Activated naive CD4-positive, alpha-beta T cell treated with anti-CD3 and anti-CD28 coated beads for 36 hours (primary cell): Measurements from ENCODE around the gene TRPM5. TPM values are rescaled to one million over a fixed set of nuclear protein-coding genes. Genes with fewer than 3 reads are reported as not detected.
A peak's percentile ranks its signal among the peaks of the same experiment; 100 is the strongest.
"Not testable (repeated sequence)": the region's sequence is repeated elsewhere in the genome, so short reads cannot be mapped to it uniquely, and the experiment has no call there.

Experiments
- CTCF ChIA-PET: fragments of 350-600 bp; sonication (Branson Sonifier 250); formaldehyde crosslinking; loops from one replicate; lab custom pipeline; 2021; ENCODE audit warnings: antibody characterized with exemption; lab: Charles Lee
- DNase-seq: peaks from one replicate; pipeline ENCODE4 v3.0.0-alpha.2; 2020
- H3K27ac Mint-ChIP-seq: one replicate; pipeline ENCODE4 v1.8.0; 2021; ENCODE audit warnings: mild to moderate bottlenecking, mixed read lengths
- H3K27me3 Mint-ChIP-seq: one replicate; pipeline ENCODE4 v1.8.0; 2021; ENCODE audit warnings: low read depth, mixed read lengths
- H3K36me3 Mint-ChIP-seq: one replicate; pipeline ENCODE4 v1.8.0; 2021; ENCODE audit warnings: low read depth, mixed read lengths
- H3K4me1 Mint-ChIP-seq: one replicate; pipeline ENCODE4 v1.8.0; 2021; ENCODE audit warnings: low read depth, mixed read lengths
- H3K4me3 Mint-ChIP-seq: one replicate; pipeline ENCODE4 v1.8.0; 2021; ENCODE audit warnings: mild to moderate bottlenecking, moderate library complexity, mixed read lengths
- H3K9me3 Mint-ChIP-seq: one replicate; pipeline ENCODE4 v1.8.0; 2021; ENCODE audit warnings: mixed read lengths
- intact Hi-C: fragments of 100-400 bp; cut with micrococcal nuclease; formaldehyde crosslinking; loops from one replicate; pipeline ENCODE4 v1.15.1; 2023
- total RNA-seq, 2 experiments: library from RNA; stranded (reverse); gene quantifications; one replicate each; pipeline ENCODE4 v1.2.3, GENCODE V29; 2021

Gene TRPM5, protein sequence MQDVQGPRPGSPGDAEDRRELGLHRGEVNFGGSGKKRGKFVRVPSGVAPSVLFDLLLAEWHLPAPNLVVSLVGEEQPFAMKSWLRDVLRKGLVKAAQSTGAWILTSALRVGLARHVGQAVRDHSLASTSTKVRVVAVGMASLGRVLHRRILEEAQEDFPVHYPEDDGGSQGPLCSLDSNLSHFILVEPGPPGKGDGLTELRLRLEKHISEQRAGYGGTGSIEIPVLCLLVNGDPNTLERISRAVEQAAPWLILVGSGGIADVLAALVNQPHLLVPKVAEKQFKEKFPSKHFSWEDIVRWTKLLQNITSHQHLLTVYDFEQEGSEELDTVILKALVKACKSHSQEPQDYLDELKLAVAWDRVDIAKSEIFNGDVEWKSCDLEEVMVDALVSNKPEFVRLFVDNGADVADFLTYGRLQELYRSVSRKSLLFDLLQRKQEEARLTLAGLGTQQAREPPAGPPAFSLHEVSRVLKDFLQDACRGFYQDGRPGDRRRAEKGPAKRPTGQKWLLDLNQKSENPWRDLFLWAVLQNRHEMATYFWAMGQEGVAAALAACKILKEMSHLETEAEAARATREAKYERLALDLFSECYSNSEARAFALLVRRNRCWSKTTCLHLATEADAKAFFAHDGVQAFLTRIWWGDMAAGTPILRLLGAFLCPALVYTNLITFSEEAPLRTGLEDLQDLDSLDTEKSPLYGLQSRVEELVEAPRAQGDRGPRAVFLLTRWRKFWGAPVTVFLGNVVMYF (N-terminal part only)
- not detected for total RNA-seq

DNA sequence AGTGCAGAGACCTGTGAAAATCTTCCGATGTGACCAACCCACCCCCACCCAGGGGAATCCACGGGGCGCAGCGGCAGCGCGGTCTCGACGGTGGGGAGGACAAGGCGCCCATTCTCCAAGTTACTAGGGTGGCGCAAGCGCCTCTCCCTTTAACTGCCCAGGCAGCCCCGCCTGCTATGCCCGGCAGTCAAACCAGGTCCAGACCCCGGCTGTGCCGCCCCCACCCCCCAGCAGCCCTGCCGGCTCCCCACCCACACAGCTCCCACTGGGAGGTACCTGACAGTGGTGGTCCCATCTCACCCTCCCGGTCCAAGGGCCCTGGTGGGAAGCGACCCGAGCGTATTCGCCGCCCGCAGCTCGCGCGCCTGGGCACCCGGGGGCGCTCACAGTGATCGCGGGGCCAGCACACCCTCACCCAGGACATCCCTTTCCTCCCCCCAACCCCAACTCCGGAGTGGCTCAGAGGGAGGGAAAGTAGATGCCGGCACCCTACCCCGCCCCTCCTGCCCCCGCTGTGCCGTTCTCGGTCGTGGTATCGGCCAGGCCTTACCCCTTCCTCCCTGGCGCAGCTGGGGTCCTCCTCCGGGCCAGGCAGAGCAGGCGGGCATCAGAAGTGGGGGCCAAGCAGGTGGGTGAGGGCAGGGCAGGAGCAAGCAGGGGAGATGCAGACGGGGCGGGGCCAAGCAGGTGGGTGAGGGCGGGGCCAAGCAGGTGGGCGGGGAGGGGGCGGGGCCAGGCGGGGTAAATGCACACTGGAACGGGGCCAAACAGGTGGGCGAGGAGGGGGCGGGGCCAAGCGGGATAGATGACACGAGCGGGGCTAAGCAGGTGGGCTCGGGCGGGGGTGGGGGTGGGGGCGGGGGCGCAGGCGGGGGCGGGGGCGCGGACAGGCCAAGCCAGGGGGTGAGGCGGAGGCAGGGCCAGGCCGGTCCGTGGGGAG is at the start of gene TRPM5:
TSS of gene TRPM5 (minus strand) at position 634 of the 940 bp plus-strand sequence. CDS start 21,478 bp downstream, outside the sequence.
- CTCF ChIA-PET, result interaction anchor here (1.0 to 4.8 kb wide), 4 partner anchors 16 to 88 kb away, joined by 3 to 16 read pairs (median 4); no protein-coding TSS in a partner anchor
- intact Hi-C loops, result loop anchor here (5.0 to 10.0 kb wide), 2 partner anchors 251 to 548 kb away; partner anchors contain the start of genes KCNQ1OT1 and NAP1L4
- no peaks in the 10 kb centered on the region for H3K36me3 Mint-ChIP-seq

DNA sequence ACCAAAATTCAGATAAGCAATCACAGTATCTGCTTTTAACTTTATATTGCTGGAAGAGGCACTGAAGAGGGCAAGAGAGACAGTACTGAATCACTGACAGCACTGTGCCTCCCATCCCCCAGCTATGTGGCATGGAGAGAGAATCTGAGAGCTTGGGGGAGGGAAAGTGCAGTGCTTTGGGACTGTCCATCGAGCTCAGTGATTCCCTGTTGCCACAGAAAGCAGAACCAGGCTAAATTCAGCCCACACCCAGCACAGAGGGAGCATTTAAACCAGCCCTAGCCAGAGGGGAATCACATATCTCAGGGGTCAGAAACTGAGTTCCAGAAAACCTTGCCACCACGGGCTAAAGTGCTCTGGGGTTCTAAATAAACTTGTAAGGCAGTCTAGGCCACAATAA is 44.8 kb upstream of the TRPM5 start:
- Mint-ChIP-seq H3K4me3 (no peak overlapping the region), H3K4me1 (no peaks in the 10 kb centered on the region), H3K27ac (no peak overlapping the region), H3K9me3 (peaks cover 49% of the 10 kb centered on the region), H3K36me3 (peaks cover 62% of the 10 kb centered on the region), H3K27me3 (no peaks in the 10 kb centered on the region)
- CTCF ChIA-PET, result no interaction called here
- DNase-seq, result no peak
- intact Hi-C loops, result no loop called here

More for the DNA sequence above, at the start of gene TRPM5:
- Mint-ChIP-seq H3K27me3 (no peaks in the 10 kb centered on the region), H3K27ac (no peak within 1 kb of the TSS), H3K4me1 (peaks cover 26% of the 10 kb centered on the region), H3K9me3 (no peaks in the 10 kb centered on the region), H3K4me3 (peak within 1 kb of the TSS; percentile 89)
- DNase-seq, result peak; percentile 87

DNA sequence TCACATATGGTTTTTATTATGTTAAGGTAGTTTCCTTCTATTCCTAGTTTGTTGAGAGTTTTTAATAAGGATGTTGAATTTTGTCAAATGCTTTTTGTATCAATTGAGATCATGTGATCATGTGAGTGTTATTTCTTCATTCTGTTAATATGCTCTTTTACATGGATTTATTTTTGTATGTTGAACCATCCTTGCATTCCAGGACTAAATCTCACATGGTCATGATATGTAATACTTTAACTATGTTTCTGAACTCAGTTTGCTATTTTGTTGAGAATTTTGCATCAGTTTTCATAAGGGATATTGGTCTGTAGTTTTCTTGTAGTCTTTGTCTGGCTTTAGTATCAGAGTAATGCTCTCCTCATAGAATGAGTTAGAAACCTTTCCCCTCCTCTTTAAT is 43.7 kb upstream of the TRPM5 start:
- H3K9me3 Mint-ChIP-seq, result peaks cover 49% of the 10 kb centered on the region
- CTCF ChIA-PET, result no interaction called here
- H3K4me3 Mint-ChIP-seq, result no peak overlapping the region
- H3K4me1 Mint-ChIP-seq, result peaks cover 2% of the 10 kb centered on the region
- H3K36me3 Mint-ChIP-seq, result peaks cover 57% of the 10 kb centered on the region
- H3K27me3 Mint-ChIP-seq, result no peaks in the 10 kb centered on the region
- no peak overlapping the region for H3K27ac Mint-ChIP-seq
- intact Hi-C loops, result no loop called here
- DNase-seq, result no peak

DNA sequence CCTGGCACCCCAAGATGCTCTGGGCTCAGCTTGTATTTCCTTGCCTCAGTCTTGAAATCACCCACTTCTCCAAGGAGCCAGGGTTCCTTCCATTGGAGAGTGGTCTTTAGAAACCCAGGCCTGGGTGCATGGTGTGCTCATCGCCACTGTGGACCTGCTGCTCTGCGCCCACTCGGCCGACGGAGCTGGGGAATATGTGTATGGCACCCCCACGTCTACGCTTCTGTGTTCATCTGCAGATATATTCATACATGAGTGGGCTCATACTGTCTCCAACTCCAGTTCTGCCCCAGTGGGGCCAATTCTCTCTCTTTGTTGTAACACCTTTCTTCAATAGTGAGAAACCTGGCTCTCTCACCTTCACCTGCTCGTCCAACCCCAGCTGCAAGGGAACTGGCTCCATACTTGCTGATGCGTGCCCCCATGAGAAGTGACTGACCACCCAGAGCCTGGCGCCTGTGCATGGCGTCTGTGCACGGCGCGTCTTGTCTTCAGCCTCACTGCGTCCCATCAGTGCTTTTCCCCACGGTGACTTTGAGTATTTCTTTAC is 40.3 kb upstream of the TRPM5 start:
- peaks cover 44% of the 10 kb centered on the region for H3K9me3 Mint-ChIP-seq
- H3K4me1 Mint-ChIP-seq, result peaks cover 27% of the 10 kb centered on the region
- peaks cover 56% of the 10 kb centered on the region for H3K36me3 Mint-ChIP-seq
- DNase-seq, result no peak
- H3K27ac Mint-ChIP-seq, result no peak overlapping the region
- intact Hi-C loops, result no loop called here
- H3K4me3 Mint-ChIP-seq, result no peak overlapping the region
- CTCF ChIA-PET, result no interaction called here
- H3K27me3 Mint-ChIP-seq, result no peaks in the 10 kb centered on the region

DNA sequence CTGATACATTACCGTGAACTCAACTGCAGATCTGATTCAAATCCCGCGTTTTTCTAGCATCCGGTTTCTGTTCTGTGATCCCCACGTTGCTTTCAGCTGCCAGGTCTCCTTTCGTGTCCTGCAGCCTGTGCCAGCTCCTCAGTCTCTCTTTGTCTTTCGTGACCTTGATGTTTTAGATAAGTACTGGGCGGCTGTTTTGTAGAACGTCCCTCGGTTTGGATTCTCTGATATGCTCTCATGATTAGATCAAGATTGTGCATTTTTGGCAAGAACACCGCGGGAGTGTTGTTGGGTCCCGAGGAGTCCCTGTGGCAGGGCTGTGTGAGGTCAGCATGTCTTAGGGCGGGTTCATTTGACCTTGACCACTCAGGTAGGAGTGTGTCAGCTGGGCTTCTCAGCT is 39.1 kb upstream of the TRPM5 start:
- intact Hi-C loops, result no loop called here
- H3K27me3 Mint-ChIP-seq, result no peaks in the 10 kb centered on the region
- H3K9me3 Mint-ChIP-seq, result peaks cover 42% of the 10 kb centered on the region
- H3K4me1 Mint-ChIP-seq, result peaks cover 31% of the 10 kb centered on the region
- no peak overlapping the region for H3K27ac Mint-ChIP-seq
- CTCF ChIA-PET, result no interaction called here
- peaks cover 54% of the 10 kb centered on the region for H3K36me3 Mint-ChIP-seq
- no peak for DNase-seq
- H3K4me3 Mint-ChIP-seq, result no peak overlapping the region

DNA sequence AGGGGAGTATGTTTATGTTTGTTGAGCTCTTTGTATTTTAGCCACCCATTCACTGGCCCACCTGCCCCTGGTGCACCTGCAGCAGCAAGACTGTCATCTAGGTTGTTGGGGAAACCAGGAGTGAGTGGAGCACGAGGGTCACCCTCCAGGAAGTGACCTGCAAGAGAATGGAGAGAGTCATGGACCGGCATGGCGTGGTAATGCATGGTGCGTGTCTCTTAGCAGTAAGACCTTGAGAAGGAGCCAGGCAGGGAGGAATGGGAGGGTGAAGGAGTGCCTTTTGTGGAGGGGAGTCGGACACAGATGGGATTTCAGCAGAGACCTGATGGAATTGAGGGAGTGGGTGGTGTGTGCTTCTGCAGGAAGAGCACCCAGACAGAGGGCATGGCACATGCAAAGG is 38.4 kb upstream of the TRPM5 start:
- Mint-ChIP-seq H3K9me3 (peaks cover 42% of the 10 kb centered on the region), H3K27me3 (no peaks in the 10 kb centered on the region), H3K4me3 (no peak overlapping the region), H3K36me3 (peaks cover 54% of the 10 kb centered on the region), H3K4me1 (peaks cover 36% of the 10 kb centered on the region), H3K27ac (no peak overlapping the region)
- intact Hi-C loops, result no loop called here
- no peak for DNase-seq
- CTCF ChIA-PET, result no interaction called here

DNA sequence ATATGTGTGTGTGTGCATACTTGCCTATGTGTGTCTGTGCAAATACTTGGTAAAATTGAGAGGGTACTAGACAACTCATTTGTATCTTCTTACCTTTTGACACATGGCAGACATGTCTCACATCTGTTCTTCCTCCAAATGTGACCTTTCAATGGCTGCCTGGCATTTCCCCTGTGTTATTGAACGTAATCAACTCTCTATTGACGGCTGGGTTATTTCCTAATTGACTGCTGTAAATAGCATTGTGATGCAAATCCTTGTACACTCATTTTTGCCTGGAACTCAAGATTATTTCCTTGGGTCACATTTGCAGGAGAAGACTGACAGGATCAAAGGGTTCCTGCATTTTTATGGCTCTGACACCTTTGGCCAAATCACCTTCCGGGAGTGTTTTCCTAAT is 37.9 kb upstream of the TRPM5 start:
- Mint-ChIP-seq H3K27me3 (no peaks in the 10 kb centered on the region), H3K9me3 (peaks cover 40% of the 10 kb centered on the region), H3K4me3 (no peak overlapping the region), H3K27ac (no peak overlapping the region), H3K4me1 (peaks cover 36% of the 10 kb centered on the region), H3K36me3 (peaks cover 54% of the 10 kb centered on the region)
- intact Hi-C loops, result no loop called here
- no peak for DNase-seq
- CTCF ChIA-PET, result interaction anchor here (1.0 kb wide), 1 partner anchor 49 kb away, joined by 6 read pairs; no protein-coding TSS in a partner anchor

DNA sequence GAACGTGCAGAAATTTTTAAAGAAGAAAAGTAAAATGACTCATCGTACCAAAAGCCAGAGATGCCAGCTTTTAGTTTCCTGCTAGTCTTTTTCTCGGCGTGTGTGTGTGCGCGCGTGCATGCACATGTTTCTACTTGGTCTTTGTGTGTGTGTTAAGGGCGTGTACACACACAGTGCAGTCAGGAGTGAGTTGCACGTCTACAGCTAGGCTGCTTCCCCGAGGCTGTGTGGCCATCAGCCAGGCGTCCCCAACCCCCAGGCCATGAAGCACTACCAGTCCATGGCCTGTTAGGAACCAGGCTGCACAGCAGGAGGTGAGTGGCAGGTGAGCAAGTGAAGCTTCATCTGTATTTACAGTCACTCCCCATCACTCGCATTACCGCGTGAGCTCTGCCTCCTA is 36.9 kb upstream of the TRPM5 start:
- CTCF ChIA-PET, result interaction anchor here (1.0 to 1.1 kb wide), 2 partner anchors 35 to 49 kb away, joined by 3 to 6 read pairs; no protein-coding TSS in a partner anchor
- peak overlapping the region; percentile 86 for H3K27ac Mint-ChIP-seq

DNA sequence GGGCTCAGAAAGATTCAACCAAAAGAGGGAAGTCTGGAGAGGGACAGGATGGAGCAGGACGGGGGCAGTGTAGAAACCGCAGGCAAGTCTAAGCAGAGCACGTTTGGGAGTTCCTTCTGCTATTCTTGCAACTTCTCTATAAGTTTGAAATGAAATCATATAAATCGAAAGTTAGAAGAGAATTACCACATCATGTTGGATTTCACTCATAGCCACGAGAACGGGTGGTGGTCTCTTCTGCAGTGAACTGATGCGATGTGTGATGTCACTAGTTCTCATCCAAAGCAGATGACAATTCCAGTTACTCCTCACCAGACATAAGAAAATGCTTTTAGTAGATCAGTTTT is 36.5 kb upstream of the TRPM5 start:
- intact Hi-C loops, result loop anchor here (1.0 to 2.0 kb wide), 2 partner anchors 14 to 34 kb away; no protein-coding TSS in a partner anchor
- Mint-ChIP-seq H3K4me1 (peaks cover 36% of the 10 kb centered on the region), H3K27ac (peak overlapping the region; percentile 86), H3K27me3 (no peaks in the 10 kb centered on the region), H3K36me3 (peaks cover 47% of the 10 kb centered on the region), H3K9me3 (peaks cover 31% of the 10 kb centered on the region), H3K4me3 (peak overlapping the region; percentile 60)
- peak; percentile 38 for DNase-seq
- CTCF ChIA-PET, result interaction anchor here (1.1 kb wide), 1 partner anchor 35 kb away, joined by 3 read pairs; no protein-coding TSS in a partner anchor

More for the DNA sequence above, 36.9 kb upstream of the TRPM5 start:
- intact Hi-C loops, result loop anchor here (1.0 to 2.0 kb wide), 2 partner anchors 14 to 34 kb away; no protein-coding TSS in a partner anchor
- H3K27me3 Mint-ChIP-seq, result no peaks in the 10 kb centered on the region
- peaks cover 36% of the 10 kb centered on the region for H3K4me1 Mint-ChIP-seq
- peak overlapping the region; percentile 60 for H3K4me3 Mint-ChIP-seq
- peak; percentile 48 for DNase-seq
- H3K36me3 Mint-ChIP-seq, result peaks cover 49% of the 10 kb centered on the region
- H3K9me3 Mint-ChIP-seq, result peaks cover 31% of the 10 kb centered on the region

DNA sequence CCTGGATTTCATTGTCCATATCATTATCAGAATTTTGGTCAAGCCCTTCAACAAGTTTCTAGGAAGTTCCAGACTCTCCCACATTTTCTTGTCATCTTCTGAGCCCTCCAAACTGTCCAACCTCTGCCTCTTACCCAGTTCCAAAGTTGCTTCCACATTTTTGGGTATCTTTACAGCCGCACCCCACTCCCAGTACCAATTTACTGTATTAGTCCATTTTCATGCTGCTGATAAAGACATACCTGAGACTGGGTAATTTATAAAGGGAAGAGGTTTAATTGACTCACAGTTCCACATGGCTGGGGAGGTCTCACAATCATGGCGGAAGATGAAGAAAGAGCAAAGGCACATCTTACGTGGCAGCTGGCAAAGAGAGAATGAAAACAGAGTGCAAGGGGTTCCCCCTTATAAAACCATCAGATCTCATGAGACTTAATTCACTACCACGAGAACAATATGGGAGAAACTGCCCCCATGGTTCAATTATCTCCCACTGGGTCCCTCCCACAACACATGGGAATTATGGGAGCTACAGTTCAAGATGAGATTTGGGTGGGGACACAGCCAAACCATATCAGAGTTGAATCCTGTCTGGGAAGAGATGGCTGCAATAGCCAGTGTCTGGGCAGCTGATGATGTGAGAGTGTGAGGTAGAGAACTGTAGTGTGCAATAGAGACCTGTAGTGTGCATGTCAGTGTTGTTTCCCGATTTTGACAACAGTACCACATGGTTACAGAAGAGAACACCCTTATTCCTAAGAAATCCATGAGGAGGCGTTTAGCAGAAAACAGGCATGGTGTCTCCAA is 36.0 kb upstream of the TRPM5 start:
- Mint-ChIP-seq H3K36me3 (peaks cover 42% of the 10 kb centered on the region), H3K4me3 (peak overlapping the region; percentile 60), H3K4me1 (peaks cover 36% of the 10 kb centered on the region), H3K9me3 (peaks cover 27% of the 10 kb centered on the region), H3K27ac (peak overlapping the region; percentile 86)
- H3K27me3 Mint-ChIP-seq, DNase-seq: not testable (repeated sequence)
- intact Hi-C loops, result loop anchor here (2.0 kb wide), 1 partner anchor 33 kb away; no protein-coding TSS in a partner anchor
- CTCF ChIA-PET, result interaction anchor here (1.1 kb wide), 1 partner anchor 34 kb away, joined by 3 read pairs; no protein-coding TSS in a partner anchor

DNA sequence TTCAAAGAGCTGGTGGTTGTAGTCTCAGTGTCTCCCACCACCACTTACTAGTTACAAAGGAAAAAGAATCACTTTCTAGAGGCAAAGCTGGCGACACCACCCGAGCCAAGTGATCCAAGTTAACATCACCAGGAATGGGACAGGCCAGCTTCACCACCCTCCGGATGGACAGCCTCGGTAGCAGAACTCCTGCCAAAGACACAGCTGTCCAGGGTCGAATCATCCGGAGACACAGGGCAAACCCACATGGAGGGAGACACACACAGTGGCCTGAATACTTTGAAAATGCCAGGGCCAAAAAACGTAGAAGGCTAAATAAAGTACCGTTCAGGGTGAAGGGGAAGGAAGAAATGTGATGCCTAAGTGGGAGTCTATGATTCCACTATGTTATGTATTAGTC is 33.6 kb upstream of the TRPM5 start:
- no peak overlapping the region for H3K4me3 Mint-ChIP-seq
- H3K36me3 Mint-ChIP-seq, result peaks cover 33% of the 10 kb centered on the region
- no peak overlapping the region for H3K27ac Mint-ChIP-seq
- no peaks in the 10 kb centered on the region for H3K27me3 Mint-ChIP-seq
- no peak for DNase-seq
- H3K4me1 Mint-ChIP-seq, result peaks cover 38% of the 10 kb centered on the region
- intact Hi-C loops, result no loop called here
- CTCF ChIA-PET, result no interaction called here
- H3K9me3 Mint-ChIP-seq, result peaks cover 26% of the 10 kb centered on the region
